ENCODE data around the gene TENM3.

Gene TENM3

DNA sequence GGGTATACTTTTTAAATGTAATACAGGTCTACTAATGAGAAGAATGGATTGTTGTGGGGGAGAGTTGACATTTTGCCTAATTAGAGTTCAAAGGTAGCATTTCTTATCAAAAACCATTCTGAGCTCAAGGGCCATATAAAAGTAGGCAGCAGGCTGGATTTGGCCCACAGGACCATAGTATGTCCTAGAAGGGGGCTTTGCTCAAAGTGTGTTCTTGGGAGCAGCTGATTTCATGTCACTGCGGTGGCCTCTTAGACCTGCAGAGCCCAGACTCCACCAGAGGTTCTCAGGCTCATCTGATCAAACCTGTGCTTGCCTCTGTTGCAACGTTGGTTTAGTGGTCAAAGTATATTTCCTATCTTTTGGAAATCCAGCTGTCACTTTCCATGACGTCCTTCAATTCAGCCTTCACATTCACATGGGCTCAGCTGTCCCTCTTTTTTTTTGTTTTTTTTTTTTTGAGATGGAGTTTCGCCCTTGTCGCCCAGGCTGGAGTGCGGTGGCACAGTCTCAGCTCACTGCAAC is 34.6 kb upstream of the TENM3 start:
- no peaks in the 10 kb centered on the region for H3K36me3 ChIP-seq (ENCODE audit: control insufficient read depth, low read length)
- H3K27ac ChIP-seq (ENCODE audit: low read depth, low read length) = no peak overlapping the region
- no peaks in the 10 kb centered on the region for H3K9me2 ChIP-seq (replicated peaks; ENCODE audit: control insufficient read depth, low read length)
- H3K27me3 ChIP-seq (ENCODE audit: control insufficient read depth, low read length) = no peaks in the 10 kb centered on the region
- TF ChIP-seq EZH2phosphoT487 (IDR thresholded peaks at IDR 0.05; ENCODE audit: borderline replicate concordance, low read length) = no peak
- TF ChIP-seq, protein P1, sequence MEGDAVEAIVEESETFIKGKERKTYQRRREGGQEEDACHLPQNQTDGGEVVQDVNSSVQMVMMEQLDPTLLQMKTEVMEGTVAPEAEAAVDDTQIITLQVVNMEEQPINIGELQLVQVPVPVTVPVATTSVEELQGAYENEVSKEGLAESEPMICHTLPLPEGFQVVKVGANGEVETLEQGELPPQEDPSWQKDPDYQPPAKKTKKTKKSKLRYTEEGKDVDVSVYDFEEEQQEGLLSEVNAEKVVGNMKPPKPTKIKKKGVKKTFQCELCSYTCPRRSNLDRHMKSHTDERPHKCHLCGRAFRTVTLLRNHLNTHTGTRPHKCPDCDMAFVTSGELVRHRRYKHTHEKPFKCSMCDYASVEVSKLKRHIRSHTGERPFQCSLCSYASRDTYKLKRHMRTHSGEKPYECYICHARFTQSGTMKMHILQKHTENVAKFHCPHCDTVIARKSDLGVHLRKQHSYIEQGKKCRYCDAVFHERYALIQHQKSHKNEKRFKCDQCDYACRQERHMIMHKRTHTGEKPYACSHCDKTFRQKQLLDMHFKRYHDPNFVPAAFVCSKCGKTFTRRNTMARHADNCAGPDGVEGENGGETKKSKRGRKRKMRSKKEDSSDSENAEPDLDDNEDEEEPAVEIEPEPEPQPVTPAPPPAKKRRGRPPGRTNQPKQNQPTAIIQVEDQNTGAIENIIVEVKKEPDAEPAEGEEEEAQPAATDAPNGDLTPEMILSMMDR (IDR thresholded peaks at IDR 0.05; ENCODE audit: low read depth, low read length, poor library complexity, severe bottlenecking) = no peak
- H3F3A ChIP-seq (ENCODE audit: control insufficient read depth, insufficient read depth) = no peaks in the 10 kb centered on the region
- no peaks in the 10 kb centered on the region for H3K9me3 ChIP-seq (ENCODE audit: control insufficient read depth, insufficient read depth, low read length)
- no peaks in the 10 kb centered on the region for H3K79me2 ChIP-seq (ENCODE audit: control insufficient read depth, low read length)
- H3K4me1 ChIP-seq (ENCODE audit: control insufficient read depth, low read length) = no peaks in the 10 kb centered on the region
- H3K4me2 ChIP-seq (ENCODE audit: low read length) = no peak overlapping the region
- H4K20me1 ChIP-seq (ENCODE audit: control insufficient read depth, insufficient read depth, low read depth, low read length) = no peaks in the 10 kb centered on the region
- H3K4me3 ChIP-seq (ENCODE audit: low read length) = no peak overlapping the region

DNA sequence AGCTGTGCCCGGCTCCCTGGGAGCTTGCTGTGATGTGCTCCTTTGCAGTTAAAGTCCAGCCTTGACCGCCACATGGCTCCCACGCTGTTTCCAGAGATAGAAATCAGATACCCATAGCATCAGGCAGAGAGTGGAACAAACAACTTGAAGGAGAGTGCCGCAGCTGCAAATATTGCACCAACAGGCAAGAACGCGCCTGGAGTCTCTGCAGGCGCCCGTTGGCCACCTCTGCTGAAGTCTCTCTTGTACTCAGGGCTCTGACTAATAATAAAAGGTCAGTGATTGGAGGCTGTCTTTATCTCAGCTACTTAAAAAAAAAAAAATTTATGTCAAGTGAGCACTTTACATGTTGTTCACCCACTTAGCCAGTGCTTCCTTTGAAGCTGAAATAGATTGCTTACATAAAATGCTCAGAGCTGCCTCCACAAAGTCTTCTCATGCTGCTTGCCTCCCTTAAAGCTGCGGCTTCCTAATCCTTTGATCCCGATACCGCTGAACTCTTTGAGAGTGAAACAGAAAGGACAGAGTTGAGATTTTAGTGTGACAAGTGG is 30.9 kb upstream of the TENM3 start:
- H3K27me3 ChIP-seq (ENCODE audit: control insufficient read depth, low read length) = no peaks in the 10 kb centered on the region
- H3F3A ChIP-seq (ENCODE audit: control insufficient read depth, insufficient read depth) = no peaks in the 10 kb centered on the region
- H3K27ac ChIP-seq (ENCODE audit: low read depth, low read length) = no peak overlapping the region
- H3K4me3 ChIP-seq (ENCODE audit: low read length) = no peak overlapping the region
- H3K9me2 ChIP-seq (replicated peaks; ENCODE audit: control insufficient read depth, low read length) = no peaks in the 10 kb centered on the region
- H3K79me2 ChIP-seq (ENCODE audit: control insufficient read depth, low read length) = no peaks in the 10 kb centered on the region
- TF ChIP-seq, protein P1 (IDR thresholded peaks at IDR 0.05; ENCODE audit: low read depth, low read length, poor library complexity, severe bottlenecking) = no peak
- TF ChIP-seq EZH2phosphoT487 (IDR thresholded peaks at IDR 0.05; ENCODE audit: borderline replicate concordance, low read length) = no peak
- H3K4me1 ChIP-seq (ENCODE audit: control insufficient read depth, low read length) = no peaks in the 10 kb centered on the region
- H4K20me1 ChIP-seq (ENCODE audit: control insufficient read depth, insufficient read depth, low read depth, low read length) = no peaks in the 10 kb centered on the region
- H3K36me3 ChIP-seq (ENCODE audit: control insufficient read depth, low read length) = no peaks in the 10 kb centered on the region
- no peaks in the 10 kb centered on the region for H3K9me3 ChIP-seq (ENCODE audit: control insufficient read depth, insufficient read depth, low read length)
- H3K4me2 ChIP-seq (ENCODE audit: low read length) = no peak overlapping the region

DNA sequence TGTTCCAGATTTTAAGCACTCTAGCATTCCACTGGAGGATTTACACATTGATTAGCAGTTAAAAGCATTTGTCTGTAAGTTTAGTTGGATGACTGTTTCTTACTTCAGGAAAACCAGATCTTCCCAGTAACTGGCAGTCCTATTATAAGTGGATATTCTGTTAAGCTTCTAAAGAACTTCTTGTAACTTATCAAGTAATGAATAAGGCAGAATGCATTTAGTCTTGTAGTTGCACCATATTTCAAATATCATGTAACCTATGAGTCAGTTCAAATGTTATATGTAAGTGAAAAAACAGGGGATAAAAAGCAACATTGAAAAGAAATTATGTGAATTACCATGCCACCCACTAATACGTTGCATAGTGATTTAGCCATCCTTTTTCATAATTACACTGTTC is 30.2 kb upstream of the TENM3 start:
- H3K4me2 ChIP-seq (ENCODE audit: low read length) = no peak overlapping the region
- no peak for TF ChIP-seq EZH2phosphoT487 (IDR thresholded peaks at IDR 0.05; ENCODE audit: borderline replicate concordance, low read length)
- TF ChIP-seq, protein P1 (IDR thresholded peaks at IDR 0.05; ENCODE audit: low read depth, low read length, poor library complexity, severe bottlenecking) = no peak
- H3K4me1 ChIP-seq (ENCODE audit: control insufficient read depth, low read length) = no peaks in the 10 kb centered on the region
- no peaks in the 10 kb centered on the region for H3K9me3 ChIP-seq (ENCODE audit: control insufficient read depth, insufficient read depth, low read length)
- no peaks in the 10 kb centered on the region for H4K20me1 ChIP-seq (ENCODE audit: control insufficient read depth, insufficient read depth, low read depth, low read length)
- H3K9me2 ChIP-seq (replicated peaks; ENCODE audit: control insufficient read depth, low read length) = no peaks in the 10 kb centered on the region
- no peak overlapping the region for H3K27ac ChIP-seq (ENCODE audit: low read depth, low read length)
- H3K36me3 ChIP-seq (ENCODE audit: control insufficient read depth, low read length) = no peaks in the 10 kb centered on the region
- no peaks in the 10 kb centered on the region for H3K27me3 ChIP-seq (ENCODE audit: control insufficient read depth, low read length)
- no peak overlapping the region for H3K4me3 ChIP-seq (ENCODE audit: low read length)
- H3F3A ChIP-seq (ENCODE audit: control insufficient read depth, insufficient read depth) = no peaks in the 10 kb centered on the region
- no peaks in the 10 kb centered on the region for H3K79me2 ChIP-seq (ENCODE audit: control insufficient read depth, low read length)
